Dermis microvascular lymphatic vessel endothelial cell (primary cell): ENCODE measurements around the gene NCDN. TPM values are rescaled to one million over a fixed set of nuclear protein-coding genes. Genes with fewer than 3 reads are reported as not detected.

ENCODE experiments used
- DNase-seq, 2 donors: peaks; one replicate each; pipeline versions ENCODE4 v3.0.0 to v3.0.0-alpha.2; 2010; ENCODE audit warnings: low read depth in 2 of 2
- total RNA-seq: library from RNA; depleted of rRNA; stranded (reverse); fragments of >200 nt; gene quantifications from 2 replicates; pipeline ENCODE4 v1.2.1, GENCODE V29; 2014

The NCDN gene
- total RNA-seq, 1 donor from 2014 or later, result 7.7 TPM

DNA sequence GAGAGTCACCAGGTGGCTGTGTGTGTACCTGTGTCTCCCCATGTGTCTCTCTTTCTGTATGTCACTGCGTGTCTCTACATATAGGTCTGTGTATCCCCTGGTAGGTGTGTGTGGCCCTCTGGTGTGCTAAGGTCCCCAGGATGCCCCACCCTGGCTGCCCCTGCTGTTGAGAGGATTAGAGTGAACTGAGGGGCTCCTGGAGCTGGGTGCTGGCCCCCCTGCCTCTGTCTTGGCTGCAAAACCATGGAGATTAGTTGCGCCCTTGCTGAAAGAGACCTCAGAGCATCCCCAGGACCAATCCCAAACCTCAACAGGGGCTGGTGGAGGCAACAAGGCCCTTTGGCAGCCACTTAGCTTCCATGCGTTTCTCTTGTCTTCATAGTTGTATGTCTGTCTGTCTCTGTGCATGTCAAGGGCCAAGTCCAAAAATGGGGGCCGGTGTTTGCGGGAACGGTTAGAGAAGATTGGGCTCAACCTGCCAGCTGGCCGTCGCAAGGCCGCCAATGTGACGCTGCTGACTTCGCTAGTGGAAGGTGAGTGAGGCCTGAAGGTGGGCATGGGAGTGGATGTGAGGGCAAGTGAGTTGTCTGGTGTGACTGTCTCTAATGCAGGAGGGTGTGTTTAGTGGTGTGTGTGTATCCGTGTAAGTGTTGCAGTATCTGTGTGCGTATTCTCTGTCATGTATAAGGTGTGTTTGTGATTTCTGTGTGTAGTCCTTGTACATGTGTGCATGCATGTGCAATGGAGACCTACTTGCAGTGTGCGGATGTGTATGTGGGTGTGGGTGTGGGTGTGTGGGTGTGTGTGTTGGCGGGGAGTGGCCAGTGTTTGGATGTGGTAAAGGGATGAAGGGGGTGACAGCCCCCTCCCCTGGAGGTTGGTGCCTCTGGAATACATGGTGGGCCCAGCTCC is 32.2 kb downstream of the NCDN start:
- no peak for DNase-seq

GRCh38 chr1:35590476-35591040 is 33.0 kb downstream of the NCDN start:
- no peak for DNase-seq

GRCh38 chr1:35591211-35591610 is 33.6 kb downstream of the NCDN start:
- no peak for DNase-seq

- no peak for DNase-seq
Observed at GRCh38 chr1:35592991-35593769, 35.6 kb downstream of the NCDN start.

GRCh38 chr1:35594005-35594760 is 36.6 kb downstream of the NCDN start:
- DNase-seq, result no peak

GRCh38 chr1:35595684-35596083 is 38.1 kb downstream of the NCDN start:
- no peak for DNase-seq

GRCh38 chr1:35597870-35598269 is 40.3 kb downstream of the NCDN start:
- no peak for DNase-seq

- DNase-seq, result no peak
Observed at GRCh38 chr1:35598895-35599294, 41.3 kb downstream of the NCDN start.

GRCh38 chr1:35599411-35599810 is 41.8 kb downstream of the NCDN start:
- no peak for DNase-seq

GRCh38 chr1:35600593-35600992 is 43.0 kb downstream of the NCDN start:
- DNase-seq, result no peak

GRCh38 chr1:35603468-35603867 is 45.9 kb downstream of the NCDN start:
- no peak for DNase-seq

DNA sequence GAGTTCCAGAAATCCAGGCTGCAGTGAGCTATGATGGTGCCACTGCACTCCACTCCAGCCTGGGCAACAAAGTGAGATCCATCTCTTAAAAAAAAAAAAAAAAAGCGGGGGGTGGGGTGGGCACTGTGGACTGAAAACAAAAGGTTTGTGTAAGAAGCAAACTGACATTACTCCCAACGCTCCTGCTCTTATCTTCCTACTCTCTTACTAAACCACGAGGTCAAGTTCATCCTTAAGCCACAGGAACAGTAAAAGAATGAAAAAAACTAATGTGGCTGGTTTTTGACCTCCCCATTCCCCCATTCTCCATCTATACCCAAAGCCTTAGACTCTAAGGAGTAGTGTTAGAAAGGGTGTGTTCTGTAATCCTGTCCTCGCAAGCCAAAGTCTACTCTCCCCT is 46.3 kb downstream of the NCDN start:
- no peak for DNase-seq

GRCh38 chr1:35605071-35605866 is 47.7 kb downstream of the NCDN start:
- no peak for DNase-seq

DNA sequence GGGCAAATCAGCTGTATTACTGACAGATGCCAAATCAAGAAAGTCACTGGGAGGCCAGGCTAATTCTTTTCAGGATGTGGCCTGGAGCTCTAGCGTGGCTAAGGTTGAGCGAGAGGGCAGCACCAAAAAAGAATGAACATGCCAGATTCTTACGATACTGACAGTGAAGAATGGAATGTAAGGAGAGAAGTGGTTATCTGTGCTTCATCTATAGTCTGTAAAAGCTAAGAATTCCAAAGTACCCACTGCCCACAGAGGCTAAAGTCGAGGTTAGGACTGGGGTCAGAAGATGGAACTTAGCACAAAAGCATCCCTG is 48.2 kb downstream of the NCDN start:
- DNase-seq, result no peak

DNA sequence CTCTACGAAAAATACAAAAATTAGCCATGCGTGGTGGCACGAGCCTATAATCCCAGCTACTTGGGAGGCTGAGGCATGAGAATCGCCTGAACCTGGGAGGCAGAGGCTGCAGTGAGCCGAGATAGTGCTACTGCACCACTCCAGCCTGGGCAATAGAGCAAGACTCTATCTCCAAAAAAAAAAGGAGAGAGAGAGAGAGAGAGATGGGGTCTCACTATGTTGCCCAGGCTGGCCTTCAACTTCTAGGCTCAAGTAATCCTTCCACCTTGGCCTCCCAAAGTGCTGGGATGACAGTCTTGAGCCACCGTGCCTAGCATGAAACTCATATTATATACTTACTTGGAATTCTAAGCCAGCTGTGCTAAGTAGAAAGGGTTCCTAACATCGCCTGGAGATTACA is 54.1 kb downstream of the NCDN start:
- DNase-seq, result no peak

DNA sequence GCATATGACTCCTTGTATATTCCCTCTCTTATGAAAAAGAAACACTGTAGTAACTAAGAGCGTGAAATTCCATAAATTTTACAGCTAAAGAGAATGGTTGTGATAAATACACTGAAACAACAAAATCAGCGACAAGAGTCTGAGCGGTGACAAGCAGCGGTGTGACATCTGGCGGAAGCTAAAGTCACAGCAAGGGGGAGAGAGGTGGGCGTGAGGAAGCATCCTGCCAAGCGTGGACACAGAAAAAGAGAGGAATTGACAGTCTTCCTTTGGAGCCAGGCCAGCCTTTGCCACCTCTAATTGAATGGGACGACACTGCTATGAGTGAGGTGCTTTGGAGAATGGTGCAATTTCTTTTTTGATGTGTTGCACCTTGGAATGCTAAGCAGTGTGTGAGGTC is 57.8 kb downstream of the NCDN start:
- DNase-seq, result peak in 1 of 2 donors; percentile 9

Other genes starting within 250 kb of the NCDN start
- gene KIAA0319L, start 396 bp upstream of the NCDN start, total RNA-seq, result 24.1 and 42.5 TPM in 2 replicates
- gene TFAP2E, start 15.5 kb downstream of the NCDN start, total RNA-seq, result 0.13 TPM in 2 replicates
- gene PSMB2, start 83.7 kb downstream of the NCDN start, total RNA-seq, result 18.2 and 21.4 TPM in 2 replicates
- 12.6 and 22.0 TPM in 2 replicates for gene C1orf216, start 161.1 kb downstream of the NCDN start, total RNA-seq
- gene CLSPN, start 212.2 kb downstream of the NCDN start, total RNA-seq, result 7.1 and 16.3 TPM in 2 replicates